Stimulated activated CD4-positive, alpha-beta T cell treated with anti-CD3 and anti-CD28 coated beads, Interleukin-15, amount 100 ng/mL, for 1 hour (primary cell): Measurements from ENCODE around the gene MCM8.
"Not testable (repeated sequence)": the region's sequence is repeated elsewhere in the genome, so short reads cannot be mapped to it uniquely, and the experiment has no call there.

Experiments used
- DNase-seq, 2 donors: peaks; one replicate each; pipeline ENCODE4 v3.0.0-alpha.2; 2020; ENCODE audit warnings: low read depth in 1 of 2, low spot score in 1 of 2

Gene MCM8

GRCh38 chr20:5999783-6000182 lies 49.3 kb downstream of the MCM8 start:
- no peak for DNase-seq

DNA sequence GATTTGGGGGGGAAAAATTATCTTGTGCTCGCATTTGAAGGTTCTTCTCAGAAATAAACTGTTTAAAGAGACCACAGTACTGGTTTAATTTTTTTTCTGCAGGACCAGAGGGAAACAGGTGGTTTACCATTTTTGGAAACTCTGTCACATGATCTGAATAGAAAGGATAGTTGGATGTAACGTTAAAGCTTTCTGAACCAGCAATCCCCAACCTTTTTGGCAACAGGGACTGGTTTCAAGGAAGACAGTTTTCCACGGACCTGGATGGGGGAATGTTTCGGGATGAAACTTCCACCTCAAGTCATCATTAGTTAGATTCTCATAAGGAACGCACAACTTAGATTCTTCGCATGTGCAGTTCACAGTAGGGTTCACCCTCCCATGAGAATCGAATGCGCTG lies 50.4 kb downstream of the MCM8 start:
- DNase-seq: no peak

DNA sequence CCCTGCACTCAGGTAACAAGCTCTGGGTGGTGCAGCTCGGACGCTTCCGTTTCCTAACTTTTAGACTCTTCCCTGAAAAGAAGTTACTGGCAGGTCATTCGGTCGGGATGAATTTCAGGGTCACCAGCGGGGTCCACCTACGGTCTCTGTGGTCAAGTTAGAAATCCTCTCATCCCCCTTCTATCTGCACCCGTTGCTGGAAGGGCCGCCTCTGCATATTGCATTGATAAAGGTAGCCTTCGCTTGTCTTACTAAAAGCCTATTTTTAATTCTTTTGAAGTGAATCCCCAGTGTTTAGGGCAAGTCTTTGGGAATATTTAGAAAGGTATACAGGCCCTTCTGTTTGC lies 56.1 kb downstream of the MCM8 start:
- DNase-seq: no peak

- no peak for DNase-seq
Observed at GRCh38 chr20:6007094-6007528, 56.7 kb downstream of the MCM8 start.

- DNase-seq: no peak
Observed at GRCh38 chr20:6007529-6008103, 57.2 kb downstream of the MCM8 start.

DNA sequence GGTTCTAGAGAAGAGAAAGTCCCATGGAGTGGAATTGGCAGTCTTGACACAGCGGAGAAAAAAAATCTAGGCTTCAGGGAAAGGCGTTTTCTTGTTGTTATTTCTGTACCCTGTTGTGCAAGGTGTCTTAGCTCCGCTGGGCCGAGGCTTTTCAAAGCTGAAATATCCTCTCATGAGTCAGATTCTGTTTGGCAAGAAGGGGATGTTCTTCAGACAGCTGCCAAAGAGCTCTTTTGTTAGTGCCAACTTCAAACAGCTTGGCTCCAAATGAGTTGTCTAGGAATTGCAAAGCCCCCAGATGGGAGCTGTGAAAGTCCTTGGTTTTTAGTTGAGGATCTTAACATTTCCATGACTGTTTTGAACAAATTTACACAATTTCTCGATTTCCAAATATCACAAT lies 57.8 kb downstream of the MCM8 start:
- DNase-seq: no peak

GRCh38 chr20:6012179-6012578 lies 61.7 kb downstream of the MCM8 start:
- DNase-seq: no peak

DNA sequence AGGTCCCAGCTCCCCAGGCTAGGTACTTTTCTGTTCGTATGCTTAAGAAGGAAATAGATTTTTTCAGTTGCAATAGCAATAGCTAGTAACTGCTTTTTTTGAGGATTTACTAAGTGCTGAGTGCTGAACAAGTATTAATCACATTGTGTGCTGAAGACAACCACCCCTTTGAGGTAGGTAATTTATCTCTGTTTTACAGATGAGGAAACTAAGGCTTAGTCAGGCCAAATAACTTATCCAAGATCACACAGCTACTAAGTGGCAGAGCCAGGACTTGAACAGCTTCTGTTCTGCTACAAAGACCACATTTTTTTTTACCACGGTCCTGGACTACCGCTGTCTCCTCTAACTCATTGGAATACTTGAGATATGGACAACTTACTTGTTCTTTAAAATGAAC lies 63.6 kb downstream of the MCM8 start:
- no peak for DNase-seq

DNA sequence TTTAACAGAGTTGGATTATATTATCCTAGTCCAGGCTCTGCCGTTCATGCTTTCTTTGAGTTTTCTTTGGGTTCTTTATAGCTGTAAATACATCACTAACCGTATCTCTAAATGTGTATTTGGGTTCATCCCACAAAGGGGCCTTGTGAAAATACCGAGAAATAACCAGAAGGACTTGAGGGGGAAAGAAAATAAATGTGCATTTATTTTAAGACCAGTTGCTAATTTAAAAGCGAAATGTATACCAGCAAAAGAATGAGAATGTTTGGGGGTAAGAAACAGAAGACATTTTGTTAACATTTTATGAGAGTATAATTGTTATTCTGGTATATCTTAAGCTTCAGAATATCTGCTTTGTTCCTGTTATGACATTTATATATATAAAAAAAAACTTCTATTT lies 64.5 kb downstream of the MCM8 start:
- DNase-seq: no peak

DNA sequence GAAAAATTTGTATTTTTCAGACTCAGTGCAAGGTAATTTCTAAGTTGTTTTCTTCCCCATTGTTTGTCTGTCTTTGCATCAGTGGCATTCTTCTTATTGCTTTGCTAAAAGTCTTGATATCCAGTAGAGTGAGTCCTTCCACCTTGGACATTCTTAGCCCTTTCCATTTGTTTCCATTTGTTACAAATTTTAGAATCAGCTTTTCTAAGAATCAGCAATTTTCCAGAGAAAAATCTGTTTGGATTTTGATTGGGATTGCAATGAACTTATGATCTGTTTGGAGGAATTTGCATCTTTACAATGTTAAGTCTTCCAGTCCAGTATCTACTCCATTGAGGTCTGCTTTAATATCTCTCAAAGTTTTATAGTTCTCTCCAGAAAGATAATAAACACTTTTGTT lies 67.0 kb downstream of the MCM8 start:
- DNase-seq: no peak

DNA sequence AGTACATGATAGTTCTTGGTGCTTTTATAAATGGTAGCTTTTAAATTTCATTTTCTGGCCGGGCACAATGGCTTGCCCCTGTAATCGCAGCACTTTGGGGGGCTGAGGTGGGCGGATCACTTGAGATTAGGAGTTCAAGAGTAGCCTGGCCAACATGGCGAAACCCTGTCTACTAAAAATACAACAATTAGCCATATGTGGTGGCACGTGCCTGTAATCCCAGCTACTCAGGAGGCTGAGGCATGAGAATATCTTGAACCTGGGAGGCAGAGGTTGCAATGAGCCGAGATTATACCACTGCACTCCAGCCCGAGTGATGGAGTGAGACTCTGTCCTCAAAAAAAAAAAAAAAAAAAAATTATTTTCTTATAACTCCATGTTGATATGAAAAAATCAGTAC lies 67.4 kb downstream of the MCM8 start:
- no peak for DNase-seq

DNA sequence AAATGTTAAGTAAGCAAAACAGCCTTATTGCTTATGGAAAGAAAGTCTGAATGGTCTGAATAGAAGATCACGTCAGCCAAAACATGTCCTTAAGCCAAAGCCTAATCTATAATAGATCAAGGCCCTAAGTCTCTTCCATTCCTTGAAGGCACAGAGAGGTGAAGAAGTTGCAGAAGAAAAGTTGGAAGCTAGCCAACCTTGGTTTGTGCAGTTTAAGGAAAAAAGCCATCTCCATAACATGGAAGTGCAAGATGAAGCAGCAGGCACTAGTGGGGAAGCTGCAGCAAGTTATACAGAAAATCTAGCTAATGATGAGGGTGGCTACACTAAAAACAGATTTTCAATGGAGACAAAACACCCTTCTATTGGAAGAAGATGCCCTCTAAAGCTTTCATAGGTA lies 74.3 kb downstream of the MCM8 start:
- DNase-seq: no peak

DNA sequence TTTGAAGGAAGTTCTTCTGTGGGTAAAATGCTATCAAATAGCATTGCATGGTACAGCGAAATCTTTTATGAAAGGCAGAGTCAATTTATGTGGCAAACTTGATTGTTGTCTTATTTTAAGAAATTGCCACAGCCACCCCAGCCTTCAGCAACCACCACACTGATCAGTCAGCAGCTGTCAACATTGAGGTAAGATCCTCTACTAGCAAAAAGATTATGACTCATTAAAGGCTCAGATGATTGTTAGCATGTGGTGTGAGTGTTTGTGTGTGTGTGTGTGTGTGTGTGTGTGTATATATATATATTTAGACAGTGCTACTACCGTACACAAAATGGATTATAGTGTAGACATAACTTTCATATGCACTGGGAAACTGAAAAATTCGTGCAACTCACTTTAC lies 75.6 kb downstream of the MCM8 start:
- no peak for DNase-seq

GRCh38 chr20:6028818-6029217 lies 78.4 kb downstream of the MCM8 start:
- DNase-seq: no peak

GRCh38 chr20:6029538-6029937 lies 79.1 kb downstream of the MCM8 start:
- DNase-seq: no peak

DNA sequence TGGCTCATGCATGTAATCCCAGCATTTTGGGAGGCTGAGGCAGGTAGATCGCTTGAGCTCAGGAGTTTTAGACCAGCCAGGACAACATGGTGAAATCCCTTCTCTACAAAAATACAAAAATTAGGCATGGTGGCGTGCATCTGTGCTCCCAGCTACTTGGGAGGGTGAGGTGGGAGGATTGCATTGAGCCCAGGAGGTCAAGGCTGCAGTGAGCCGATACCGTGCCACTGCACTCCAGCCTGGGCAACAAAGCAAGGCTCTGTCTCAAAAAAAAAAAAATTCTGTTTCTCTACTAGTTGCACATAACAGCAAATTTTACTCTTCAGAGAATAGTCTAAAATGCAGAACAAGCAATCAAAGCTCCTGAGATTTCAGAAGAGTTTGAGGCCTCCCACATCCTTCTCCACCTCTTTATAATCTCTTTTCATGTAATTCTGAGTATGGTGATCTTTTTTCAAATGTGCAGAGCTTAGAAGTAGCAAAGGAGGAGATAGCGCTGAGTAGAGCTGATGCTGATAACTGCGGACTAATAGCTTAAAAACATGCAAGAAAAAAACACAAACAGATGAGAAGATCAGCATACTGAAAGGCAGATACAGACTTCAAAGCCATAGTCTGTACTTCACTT lies 80.1 kb downstream of the MCM8 start:
- DNase-seq: no peak

GRCh38 chr20:6032907-6033306 lies 82.5 kb downstream of the MCM8 start:
- DNase-seq: not testable (repeated sequence)

DNA sequence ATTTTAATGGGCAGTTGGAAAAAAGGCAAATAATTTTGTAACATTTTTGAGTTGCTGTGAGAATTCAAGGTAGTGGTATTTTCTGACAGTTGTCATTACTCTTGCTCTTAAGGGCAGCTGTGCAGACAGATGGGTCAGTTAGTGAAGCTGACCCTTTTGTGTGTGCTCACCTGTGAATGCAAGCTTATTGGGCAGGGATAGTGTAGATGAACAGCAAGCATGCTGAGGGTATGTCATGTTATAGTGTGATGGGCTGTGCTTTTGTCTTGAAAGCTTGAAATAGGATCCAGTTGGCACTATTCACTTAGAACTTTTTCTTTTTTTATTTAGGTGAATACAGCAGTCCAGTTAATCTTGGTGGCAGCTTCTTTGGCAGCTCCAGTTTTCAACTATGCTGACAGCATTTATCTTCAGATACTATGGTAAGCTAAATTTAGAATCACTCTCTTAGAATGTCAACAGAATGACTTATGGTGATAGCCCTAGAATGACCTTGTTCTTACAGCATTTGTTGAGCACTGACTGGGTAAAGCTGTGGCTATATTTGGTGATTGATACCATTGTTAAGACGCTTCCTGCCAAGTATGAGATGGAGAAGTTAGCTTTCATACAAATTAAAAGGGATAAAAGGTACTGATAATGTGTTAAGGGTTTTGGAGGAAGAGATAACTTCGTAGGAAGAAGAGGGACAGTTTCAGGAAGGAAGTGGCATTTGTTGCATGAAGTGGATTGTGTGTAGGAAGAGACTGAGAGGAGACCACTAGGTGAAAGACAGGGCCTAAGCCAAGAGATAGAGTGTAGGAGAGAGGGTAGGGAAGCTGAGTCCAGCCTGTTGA lies 83.9 kb downstream of the MCM8 start:
- no peak for DNase-seq

- DNase-seq: no peak
Observed at GRCh38 chr20:6036213-6036612, 85.8 kb downstream of the MCM8 start.

GRCh38 chr20:6037082-6037481 lies 86.6 kb downstream of the MCM8 start:
- DNase-seq: no peak

GRCh38 chr20:6038256-6038655 lies 87.8 kb downstream of the MCM8 start:
- DNase-seq: no peak

- DNase-seq: no peak
Observed at GRCh38 chr20:6039766-6040165, 89.3 kb downstream of the MCM8 start.

DNA sequence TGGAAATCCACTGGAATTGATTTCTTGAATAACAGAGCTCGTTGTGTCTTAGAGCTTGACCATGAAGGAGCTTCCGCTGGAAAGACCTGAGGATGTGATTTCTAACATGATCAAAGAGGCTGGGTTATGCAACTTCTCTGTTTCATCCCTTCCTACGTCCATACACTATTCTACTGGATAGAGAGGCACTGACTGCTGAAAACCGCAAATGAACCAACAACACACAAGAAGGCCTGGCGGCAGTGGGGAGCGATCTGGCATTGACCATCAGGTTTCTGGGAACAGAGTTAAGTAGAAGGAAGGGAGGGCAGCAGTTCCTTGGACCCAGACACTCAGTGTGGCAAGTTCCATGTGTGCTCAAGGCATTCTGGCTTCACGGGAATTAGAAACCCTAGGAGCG lies 90.1 kb downstream of the MCM8 start:
- DNase-seq: no peak
